Calu3 (cell line): ENCODE data around the gene MYOZ1. TPM values are rescaled to one million over a fixed set of nuclear protein-coding genes. Genes with fewer than 3 reads are reported as not detected.
"Not testable (repeated sequence)": the region's sequence is repeated elsewhere in the genome, so short reads cannot be mapped to it uniquely, and the experiment has no call there.

Experiments used
- BruUV-seq: library from RNA; stranded (reverse); fragments of 400-500 nt; replicated peaks from 2 replicates; lab custom pipeline; 2021; lab: Mats Ljungman, UMichigan
- CTCF ChIA-PET: fragments of 300-600 bp; sonication (Branson Sonifier 250); formaldehyde crosslinking; loops from one replicate; lab custom pipeline; 2022; ENCODE audit warnings: antibody characterized with exemption; lab: Charles Lee
- DNase-seq: peaks from one replicate; pipeline ENCODE4 v3.0.0; 2022
- H3K27ac Mint-ChIP-seq: one replicate; pipeline ENCODE4 v1.8.0; 2022; ENCODE audit warnings: mixed read lengths; ENCODE audit not compliant: unreplicated experiment
- H3K27me3 Mint-ChIP-seq: one replicate; pipeline ENCODE4 v1.8.0; 2022; ENCODE audit warnings: mixed read lengths; ENCODE audit not compliant: unreplicated experiment
- H3K36me3 Mint-ChIP-seq: one replicate; pipeline ENCODE4 v1.8.0; 2022; ENCODE audit warnings: mild to moderate bottlenecking, moderate library complexity, mixed read lengths; ENCODE audit not compliant: insufficient read depth, unreplicated experiment
- H3K4me1 Mint-ChIP-seq: one replicate; pipeline ENCODE4 v1.8.0; 2022; ENCODE audit warnings: mild to moderate bottlenecking, low read depth, mixed read lengths; ENCODE audit not compliant: unreplicated experiment
- H3K4me3 Mint-ChIP-seq: one replicate; pipeline ENCODE4 v1.8.0; 2022; ENCODE audit warnings: mild to moderate bottlenecking, low read depth, moderate library complexity, mixed read lengths; ENCODE audit not compliant: unreplicated experiment
- H3K9me3 Mint-ChIP-seq: one replicate; pipeline ENCODE4 v1.8.0; 2022; ENCODE audit warnings: low read depth, mixed read lengths; ENCODE audit not compliant: unreplicated experiment
- CTCF ChIP-seq: fragments of 200-600 bp; IDR thresholded peaks from one replicate; pipeline ENCODE4 v1.8.0; 2022; ENCODE audit warnings: antibody characterized with exemption; ENCODE audit not compliant: unreplicated experiment
- intact Hi-C: fragments of 100-400 bp; cut with micrococcal nuclease; formaldehyde crosslinking; loops from one replicate; pipeline ENCODE4 v1.10.0; 2022; ENCODE audit not compliant: unreplicated experiment
- total RNA-seq: library from RNA; stranded (reverse); gene quantifications from 2 replicates; pipeline ENCODE4 v1.2.3, GENCODE V29; 2022

MYOZ1 gene
- total RNA-seq, 1 experiment from 2014 or later, result not detected

- H3K36me3 Mint-ChIP-seq, CTCF ChIA-PET, H3K4me3 Mint-ChIP-seq, H3K4me1 Mint-ChIP-seq, BruUV-seq, intact Hi-C loops, H3K27me3 Mint-ChIP-seq, H3K27ac Mint-ChIP-seq, H3K9me3 Mint-ChIP-seq, DNase-seq: not testable (repeated sequence)
Observed at GRCh38 chr10:73664156-73665040, 23.1 kb upstream of the MYOZ1 start.

GRCh38 chr10:73663621-73664020 lies 22.3 kb upstream of the MYOZ1 start:
- H3K4me1 Mint-ChIP-seq, H3K36me3 Mint-ChIP-seq, CTCF ChIA-PET, H3K9me3 Mint-ChIP-seq, H3K4me3 Mint-ChIP-seq, H3K27me3 Mint-ChIP-seq, intact Hi-C loops, BruUV-seq, H3K27ac Mint-ChIP-seq: not testable (repeated sequence)
- peak; percentile 30 for DNase-seq

GRCh38 chr10:73662705-73663104 lies 21.4 kb upstream of the MYOZ1 start:
- BruUV-seq, H3K27ac Mint-ChIP-seq, H3K27me3 Mint-ChIP-seq: not testable (repeated sequence)

GRCh38 chr10:73655990-73656298 lies 14.7 kb upstream of the MYOZ1 start, which contains the start of gene SYNPO2L:
Gene SYNPO2L, minus strand, starts transcription at chr10:73656029. Its CDS starts 107 bp downstream, at chr10:73655922.
- H3K27ac Mint-ChIP-seq, result no peak within 1 kb of the TSS
- no peak within 1 kb of the TSS for H3K4me3 Mint-ChIP-seq
- BruUV-seq, result no TSS peak
- H3K4me1 Mint-ChIP-seq, result no peaks in the 10 kb centered on the region
- no peak for DNase-seq
- CTCF ChIA-PET, result no interaction called here
- H3K36me3 Mint-ChIP-seq, result no peaks in the 10 kb centered on the region
- intact Hi-C loops, result loop anchor here (10.0 kb wide), 1 partner anchor 241 kb away; the partner anchor contains the start of gene ANXA7
- H3K9me3 Mint-ChIP-seq, result no peaks in the 10 kb centered on the region
- peaks cover 37% of the 10 kb centered on the region for H3K27me3 Mint-ChIP-seq
- TF ChIP-seq CTCF, result no peak

More at GRCh38 chr10:73662705-73663104, 21.4 kb upstream of the MYOZ1 start:
- CTCF ChIA-PET, H3K9me3 Mint-ChIP-seq, H3K4me1 Mint-ChIP-seq, intact Hi-C loops, DNase-seq, H3K4me3 Mint-ChIP-seq, H3K36me3 Mint-ChIP-seq: not testable (repeated sequence)

GRCh38 chr10:73655257-73655989 lies 14.1 kb upstream of the MYOZ1 start:
- H3K4me1 Mint-ChIP-seq, result no peaks in the 10 kb centered on the region
- intact Hi-C loops, result loop anchor here (10.0 kb wide), 1 partner anchor 241 kb away; the partner anchor contains the start of gene ANXA7
- no peak overlapping the region for H3K27ac Mint-ChIP-seq

More at GRCh38 chr10:73655257-73655989, 14.1 kb upstream of the MYOZ1 start:
- no peak for TF ChIP-seq CTCF
- H3K9me3 Mint-ChIP-seq, result no peaks in the 10 kb centered on the region
- H3K4me3 Mint-ChIP-seq, result no peak overlapping the region
- peaks cover 42% of the 10 kb centered on the region for H3K27me3 Mint-ChIP-seq
- no peaks in the 10 kb centered on the region for H3K36me3 Mint-ChIP-seq
- CTCF ChIA-PET, result no interaction called here
- no peak for DNase-seq
- no TSS peak for BruUV-seq
